Gastrocnemius medialis (tissue), 4 donors: Measurements from ENCODE around the gene SCGB1D1.

Experiments used
- CTCF ChIP-seq, 5 experiments: fragments of 450-650 bp in 3 of 5; fragments of 200-600 bp in 2 of 5; sonication (generic) in 2 of 5; IDR thresholded peaks in 4 of 5; conservative IDR thresholded peaks in 1 of 5; 1 replicate in 4 of 5; 2 replicates in 1 of 5; pipeline ENCODE4 v1.5.1; 2016 to 2019; ENCODE audit warnings: antibody characterized with exemption in 5 of 5, mild to moderate bottlenecking in 3 of 5, moderate library complexity in 3 of 5
- POLR2A ChIP-seq, 2 donors: fragments of 450-650 bp; IDR thresholded peaks; one replicate each; pipeline ENCODE4 v1.6.1; 2017; ENCODE audit warnings: antibody characterized with exemption in 2 of 2, mild to moderate bottlenecking in 2 of 2, moderate library complexity in 2 of 2

GRCh38 chr11:62153617-62154016, 36.4 kb upstream of the SCGB1D1 start:
- TF ChIP-seq CTCF (IDR thresholded peaks at IDR 0.05 in 4 of 5, conservative IDR thresholded peaks at IDR 0.05 in 1 of 5) (no peak), POLR2A (IDR thresholded peaks at IDR 0.05) (no peak)
